PFSK-1 (cell line): ENCODE data around the gene SLC39A5.

Experiments
- FOXP2 ChIP-seq: optimal IDR thresholded peaks from 2 replicates; pipeline ENCODE3; 2011; ENCODE audit warnings: borderline replicate concordance, control low read depth, inconsistent platforms; ENCODE audit not compliant: insufficient read depth; ENCODE audit errors: extremely low read length, extremely low read depth
- REST ChIP-seq, 2 experiments: IDR thresholded peaks; 2 replicates each; pipeline versions ENCODE4 v1.6.1 to v1.8.0; 2011 to 2012; ENCODE audit warnings: low read depth in 2 of 2, low read length in 2 of 2, control low read depth in 1 of 2, inconsistent platforms in 1 of 2, mild to moderate bottlenecking in 1 of 2, moderate library complexity in 1 of 2; ENCODE audit not compliant: insufficient read depth in 1 of 2
- SIN3A ChIP-seq: IDR thresholded peaks from 2 replicates; pipeline ENCODE4 v1.6.1; 2012; ENCODE audit warnings: mild to moderate bottlenecking, low read length, moderate library complexity, borderline replicate concordance; ENCODE audit not compliant: insufficient read depth
- TAF1 ChIP-seq: IDR thresholded peaks from 2 replicates; pipeline ENCODE4 v1.6.1; 2012; ENCODE audit warnings: low read length, control low read depth, borderline replicate concordance; ENCODE audit not compliant: insufficient read depth

GRCh38 chr12:56206452-56207166 is 23.2 kb upstream of the SLC39A5 start:
- TF ChIP-seq REST (IDR thresholded peaks at IDR 0.05; ENCODE audit: insufficient read depth in 1 of 2, low read depth in 2 of 2, low read length in 2 of 2) = no peak
- no peak for TF ChIP-seq SIN3A
- TF ChIP-seq FOXP2 = no peak
- TF ChIP-seq TAF1 = no peak
